Activated CD4-positive, alpha-beta memory T cell treated with anti-CD3 and anti-CD28 coated beads for 36 hours (primary cell): ENCODE measurements around the gene BLNK. TPM values are rescaled to one million over a fixed set of nuclear protein-coding genes. Genes with fewer than 3 reads are reported as not detected.
A peak's percentile ranks its signal among the peaks of the same experiment; 100 is the strongest.
"Not testable (repeated sequence)": the region's sequence is repeated elsewhere in the genome, so short reads cannot be mapped to it uniquely, and the experiment has no call there.

Source experiments
- CTCF ChIA-PET: fragments of 350-600 bp; sonication (Branson Sonifier 250); formaldehyde crosslinking; loops from one replicate; lab custom pipeline; 2021; ENCODE audit warnings: antibody characterized with exemption, inconsistent platforms; lab: Charles Lee
- POLR2A ChIA-PET: fragments of 350-600 bp; sonication (Branson Sonifier 250); formaldehyde crosslinking; loops from one replicate; lab custom pipeline; 2021; ENCODE audit warnings: antibody characterized with exemption; lab: Charles Lee
- DNase-seq: peaks from one replicate; pipeline ENCODE4 v3.0.0-alpha.2; 2020
- H3K27ac Mint-ChIP-seq: one replicate; pipeline ENCODE4 v1.8.0; 2021; ENCODE audit warnings: mixed read lengths
- H3K27me3 Mint-ChIP-seq: one replicate; pipeline ENCODE4 v1.8.0; 2021; ENCODE audit warnings: mixed read lengths
- H3K36me3 Mint-ChIP-seq: one replicate; pipeline ENCODE4 v1.8.0; 2021; ENCODE audit warnings: mixed read lengths
- H3K4me1 Mint-ChIP-seq: one replicate; pipeline ENCODE4 v1.8.0; 2021; ENCODE audit warnings: low read depth, mixed read lengths
- H3K4me3 Mint-ChIP-seq: one replicate; pipeline ENCODE4 v1.8.0; 2021; ENCODE audit warnings: mild to moderate bottlenecking, mixed read lengths
- H3K9me3 Mint-ChIP-seq: one replicate; pipeline ENCODE4 v1.8.0; 2021; ENCODE audit warnings: mixed read lengths
- intact Hi-C: fragments of 100-400 bp; cut with micrococcal nuclease; formaldehyde crosslinking; loops from one replicate; pipeline ENCODE4 v1.15.1; 2023
- total RNA-seq, 2 experiments: library from RNA; stranded (reverse); gene quantifications; one replicate each; pipeline ENCODE4 v1.2.3, GENCODE V29; 2021

BLNK gene
- total RNA-seq, 2 experiments from 2014 or later: not detected

DNA sequence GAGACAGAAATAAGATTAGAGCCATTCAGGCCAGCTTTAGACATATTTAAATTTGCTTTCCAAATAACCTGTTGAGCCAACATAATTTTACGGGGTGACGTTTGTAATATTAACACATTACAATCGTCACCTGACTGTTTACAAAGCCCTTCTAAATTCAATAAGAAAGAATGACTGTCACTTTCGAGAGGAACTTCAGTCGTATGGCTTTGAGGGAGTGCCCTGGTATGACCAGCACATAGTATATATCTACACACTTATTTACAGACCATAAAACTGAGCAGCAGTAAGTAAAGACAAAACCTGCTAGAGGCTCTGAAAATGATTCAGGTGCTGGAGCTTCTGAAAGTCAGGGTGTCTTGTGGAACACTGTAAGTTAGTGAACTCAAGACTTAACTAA is 62.4 kb downstream of the BLNK start:
- H3K27ac Mint-ChIP-seq: no peak overlapping the region
- DNase-seq: no peak
- intact Hi-C loops: no loop called here
- POLR2A ChIA-PET: no interaction called here
- peaks cover under 1% of the 10 kb centered on the region for H3K27me3 Mint-ChIP-seq
- no peaks in the 10 kb centered on the region for H3K36me3 Mint-ChIP-seq
- H3K9me3 Mint-ChIP-seq: no peaks in the 10 kb centered on the region
- no peak overlapping the region for H3K4me3 Mint-ChIP-seq
- CTCF ChIA-PET: interaction anchor here (2.6 kb wide), 1 partner anchor 21 kb away, joined by 7 read pairs; no protein-coding TSS in a partner anchor
- no peaks in the 10 kb centered on the region for H3K4me1 Mint-ChIP-seq

DNA sequence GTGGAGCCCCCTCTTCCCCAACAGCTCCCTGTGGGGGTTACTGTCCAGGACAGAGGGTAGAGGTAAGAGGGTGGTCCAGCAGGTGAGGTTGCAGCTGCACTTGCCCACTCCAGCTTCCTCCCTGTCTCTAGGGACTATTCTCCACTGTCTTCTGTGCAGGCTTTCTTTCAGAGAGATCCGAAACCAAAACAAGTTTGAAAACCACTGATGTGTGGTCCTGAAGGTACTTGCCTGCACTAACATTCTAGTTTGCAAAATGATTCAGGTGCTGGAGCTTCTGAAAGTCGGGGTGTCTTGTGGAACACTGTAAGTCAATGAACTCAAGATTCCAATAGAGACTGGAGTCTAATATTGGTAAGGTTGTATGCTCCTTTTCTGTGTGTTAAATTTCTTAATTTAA is 63.1 kb downstream of the BLNK start:
- H3K27me3 Mint-ChIP-seq: no peaks in the 10 kb centered on the region
- no peak overlapping the region for H3K27ac Mint-ChIP-seq
- CTCF ChIA-PET: interaction anchor here (1.0 to 2.9 kb wide), 2 partner anchors 22 to 191 kb away, joined by 4 to 12 read pairs; no protein-coding TSS in a partner anchor
- intact Hi-C loops: no loop called here
- H3K36me3 Mint-ChIP-seq: no peaks in the 10 kb centered on the region
- POLR2A ChIA-PET: no interaction called here
- H3K9me3 Mint-ChIP-seq: no peaks in the 10 kb centered on the region
- no peaks in the 10 kb centered on the region for H3K4me1 Mint-ChIP-seq
- H3K4me3 Mint-ChIP-seq: no peak overlapping the region
- DNase-seq: no peak

DNA sequence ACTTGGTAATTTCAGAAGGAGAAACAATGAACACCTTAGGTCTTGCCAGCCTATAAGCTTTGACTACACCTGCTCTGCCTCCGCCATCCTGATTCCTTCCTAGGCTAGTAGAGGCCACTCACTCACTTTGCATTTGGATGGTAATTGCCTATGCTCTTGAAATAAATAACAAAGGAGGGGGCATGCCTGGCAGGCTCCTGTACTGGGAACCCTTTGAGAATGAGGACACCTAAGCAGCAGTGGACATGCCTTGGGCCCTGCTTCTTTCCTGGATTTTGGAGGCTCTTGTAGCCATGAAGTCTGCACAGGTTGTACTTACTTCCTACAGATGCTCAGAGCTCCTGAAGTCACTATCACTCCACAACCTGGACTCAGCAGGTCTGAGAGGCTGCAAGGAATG is 65.8 kb downstream of the BLNK start:
- Mint-ChIP-seq H3K9me3 (no peaks in the 10 kb centered on the region), H3K27me3 (no peaks in the 10 kb centered on the region), H3K4me3 (no peak overlapping the region), H3K27ac (no peak overlapping the region), H3K4me1 (no peaks in the 10 kb centered on the region), H3K36me3 (no peaks in the 10 kb centered on the region)
- ChIA-PET CTCF (no interaction called here), POLR2A (no interaction called here)
- intact Hi-C loops: no loop called here
- no peak for DNase-seq

DNA sequence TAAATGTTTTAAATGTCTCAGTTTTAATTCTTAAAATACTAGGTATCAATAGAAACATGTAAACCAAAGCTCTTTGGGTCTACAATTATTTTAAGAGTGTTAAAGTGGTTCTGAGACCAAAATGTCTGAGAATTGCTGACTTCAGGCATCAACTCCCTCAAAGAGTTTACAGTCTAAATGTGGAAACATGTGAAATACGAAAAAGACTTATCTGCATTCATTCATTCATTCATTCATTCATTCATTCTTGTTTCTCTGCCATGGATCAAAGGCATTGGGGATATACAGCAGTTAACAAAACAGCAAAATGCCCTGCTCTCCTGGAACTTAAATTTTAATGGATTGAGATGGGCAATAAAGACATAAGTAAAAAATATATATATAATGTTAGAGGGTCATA is 69.8 kb downstream of the BLNK start:
- no peak overlapping the region for H3K4me3 Mint-ChIP-seq
- ChIA-PET CTCF (no interaction called here), POLR2A (no interaction called here)
- H3K27me3 Mint-ChIP-seq: peaks cover 2% of the 10 kb centered on the region
- intact Hi-C loops: no loop called here
- no peaks in the 10 kb centered on the region for H3K4me1 Mint-ChIP-seq
- no peak overlapping the region for H3K27ac Mint-ChIP-seq
- no peaks in the 10 kb centered on the region for H3K36me3 Mint-ChIP-seq
- no peaks in the 10 kb centered on the region for H3K9me3 Mint-ChIP-seq
- no peak for DNase-seq

DNA sequence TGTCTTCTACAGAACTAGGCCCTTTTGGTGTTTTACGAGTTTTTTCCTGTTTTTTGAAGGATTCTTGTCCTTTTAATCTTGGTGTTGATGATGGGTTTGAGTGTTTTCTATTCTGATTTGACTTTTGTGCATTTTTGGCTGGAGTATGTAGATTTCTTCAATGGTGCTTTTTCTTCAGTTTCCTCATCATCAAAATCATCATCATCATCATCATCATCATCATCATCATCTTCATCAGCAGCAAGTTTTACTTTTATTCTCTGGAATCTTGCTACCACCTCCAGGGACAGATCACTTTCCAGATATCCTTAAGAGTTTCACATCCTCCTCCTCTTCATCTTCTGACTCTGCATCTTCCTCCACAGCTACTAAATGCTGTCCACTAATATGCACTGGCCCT is 81.9 kb downstream of the BLNK start:
- DNase-seq, H3K9me3 Mint-ChIP-seq, H3K27ac Mint-ChIP-seq, CTCF ChIA-PET, H3K36me3 Mint-ChIP-seq, H3K4me3 Mint-ChIP-seq, POLR2A ChIA-PET, intact Hi-C loops, H3K4me1 Mint-ChIP-seq: not testable (repeated sequence)
- H3K27me3 Mint-ChIP-seq: peaks cover 13% of the 10 kb centered on the region

DNA sequence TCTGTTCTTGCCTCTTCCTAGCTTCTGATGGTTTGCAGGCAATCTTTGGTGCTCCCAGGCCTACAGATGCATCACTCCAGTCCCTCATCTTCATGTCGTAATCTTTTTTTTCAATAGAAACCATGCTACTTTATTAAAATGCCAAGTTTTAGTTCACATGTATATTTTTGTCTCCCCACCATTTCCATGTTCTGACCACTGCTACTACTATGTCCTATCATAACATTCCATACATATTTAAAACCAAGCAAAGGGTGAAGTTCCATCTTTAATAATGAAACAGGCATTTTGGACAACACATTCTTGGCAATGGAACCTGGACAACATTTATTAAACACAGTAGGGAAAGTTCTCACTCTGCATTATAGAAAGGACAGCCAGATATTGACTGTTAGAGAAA is 82.5 kb downstream of the BLNK start:
- Mint-ChIP-seq H3K4me3 (no peak overlapping the region), H3K27me3 (peaks cover 17% of the 10 kb centered on the region), H3K9me3 (peaks cover 11% of the 10 kb centered on the region), H3K4me1 (no peaks in the 10 kb centered on the region), H3K36me3 (no peaks in the 10 kb centered on the region), H3K27ac (no peak overlapping the region)
- ChIA-PET CTCF (no interaction called here), POLR2A (no interaction called here)
- intact Hi-C loops: no loop called here
- no peak for DNase-seq

DNA sequence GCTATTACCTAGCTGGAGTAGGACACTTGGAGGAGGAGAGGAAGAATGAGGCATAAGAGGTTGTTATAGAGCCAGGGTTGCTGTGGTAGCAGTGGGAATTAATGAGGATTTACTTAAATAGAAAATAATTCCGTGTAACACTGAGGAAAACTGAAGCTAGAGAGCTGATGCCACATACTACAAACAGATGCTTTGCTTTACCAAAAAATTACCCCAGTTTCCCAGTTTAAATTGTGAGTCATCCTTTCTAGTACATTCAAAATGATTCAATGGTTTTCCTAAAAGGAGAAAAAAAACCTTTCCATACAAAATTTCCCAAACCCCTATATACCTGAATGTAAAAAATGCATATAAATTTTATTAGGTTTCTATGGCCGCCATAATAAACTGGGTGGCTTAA is 82.9 kb downstream of the BLNK start:
- intact Hi-C loops: no loop called here
- Mint-ChIP-seq H3K27ac (no peak overlapping the region), H3K36me3 (no peaks in the 10 kb centered on the region), H3K4me1 (no peaks in the 10 kb centered on the region), H3K27me3 (peaks cover 20% of the 10 kb centered on the region), H3K9me3 (peaks cover 16% of the 10 kb centered on the region), H3K4me3 (no peak overlapping the region)
- ChIA-PET POLR2A (no interaction called here), CTCF (no interaction called here)
- no peak for DNase-seq

DNA sequence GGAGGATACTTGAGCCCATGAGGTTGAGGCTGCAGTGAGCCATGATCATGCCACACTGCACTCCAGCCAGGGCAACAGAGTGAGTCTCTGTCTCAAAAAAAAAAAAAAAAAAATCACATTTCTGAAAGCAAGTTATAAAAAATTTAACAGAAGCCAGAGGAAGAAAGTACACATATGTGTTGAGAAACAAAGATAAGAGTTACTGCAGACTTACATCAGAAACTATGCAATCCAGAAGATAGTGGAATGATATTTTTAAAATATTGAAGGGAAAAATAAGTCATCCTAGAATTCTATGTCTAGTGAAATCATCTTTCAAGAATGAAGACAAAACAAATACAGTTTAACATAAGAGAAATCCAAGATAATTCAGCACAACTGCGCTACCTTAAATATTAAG is 94.4 kb downstream of the BLNK start:
- no peaks in the 10 kb centered on the region for H3K4me1 Mint-ChIP-seq
- intact Hi-C loops: no loop called here
- H3K27ac Mint-ChIP-seq: no peak overlapping the region
- CTCF ChIA-PET: no interaction called here
- H3K9me3 Mint-ChIP-seq: peaks cover 51% of the 10 kb centered on the region
- peaks cover 1% of the 10 kb centered on the region for H3K27me3 Mint-ChIP-seq
- POLR2A ChIA-PET: no interaction called here
- DNase-seq: no peak
- H3K36me3 Mint-ChIP-seq: peaks cover 8% of the 10 kb centered on the region
- no peak overlapping the region for H3K4me3 Mint-ChIP-seq

DNA sequence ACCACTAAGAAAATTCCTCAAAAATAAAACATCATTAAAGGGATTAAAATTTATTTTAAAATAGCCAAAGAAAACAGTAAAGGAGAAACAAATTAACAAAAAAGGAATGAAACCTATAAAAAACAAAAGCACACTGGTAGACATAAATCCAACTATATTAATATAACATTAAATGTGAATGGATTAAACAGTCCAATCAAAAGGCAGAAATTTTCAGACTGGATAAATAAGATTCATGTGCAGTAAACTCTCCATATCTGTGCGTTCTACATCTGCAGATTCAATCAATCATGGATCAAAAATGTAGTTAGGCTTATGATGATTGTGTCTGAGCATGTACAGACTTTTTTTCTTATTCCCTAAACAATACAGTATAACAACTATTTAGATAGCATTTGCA is 98.7 kb downstream of the BLNK start:
- POLR2A ChIA-PET: no interaction called here
- peaks cover 14% of the 10 kb centered on the region for H3K36me3 Mint-ChIP-seq
- peaks cover 70% of the 10 kb centered on the region for H3K9me3 Mint-ChIP-seq
- DNase-seq: no peak
- H3K4me3 Mint-ChIP-seq: no peak overlapping the region
- no peak overlapping the region for H3K27ac Mint-ChIP-seq
- H3K27me3 Mint-ChIP-seq: no peaks in the 10 kb centered on the region
- intact Hi-C loops: no loop called here
- H3K4me1 Mint-ChIP-seq: no peaks in the 10 kb centered on the region
- CTCF ChIA-PET: no interaction called here

DNA sequence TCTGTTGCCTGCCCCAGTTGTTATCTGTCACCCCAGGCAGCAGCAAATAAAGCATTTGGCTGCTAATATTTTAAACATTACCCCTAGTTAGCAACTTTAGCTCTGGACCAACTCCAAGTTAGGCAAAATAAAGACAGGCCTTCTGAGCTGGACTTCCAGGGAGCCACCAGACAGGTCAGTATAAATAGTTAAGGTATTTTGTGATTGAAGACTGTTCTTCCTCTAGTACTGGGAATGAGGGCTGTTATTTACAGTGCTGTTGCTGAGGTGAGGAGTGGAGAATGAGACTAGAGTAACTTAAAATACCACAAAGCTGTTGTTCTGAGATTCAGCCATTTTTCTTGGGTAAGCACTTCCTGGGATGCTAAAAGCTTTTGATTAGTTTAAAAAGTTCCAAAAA is 101.1 kb downstream of the BLNK start:
- H3K4me3 Mint-ChIP-seq: no peak overlapping the region
- no peak overlapping the region for H3K27ac Mint-ChIP-seq
- DNase-seq: no peak
- ChIA-PET POLR2A (no interaction called here), CTCF (no interaction called here)
- intact Hi-C loops: no loop called here
- H3K27me3 Mint-ChIP-seq: no peaks in the 10 kb centered on the region
- H3K4me1 Mint-ChIP-seq: no peaks in the 10 kb centered on the region
- H3K36me3 Mint-ChIP-seq: peaks cover 27% of the 10 kb centered on the region
- peaks cover 75% of the 10 kb centered on the region for H3K9me3 Mint-ChIP-seq

DNA sequence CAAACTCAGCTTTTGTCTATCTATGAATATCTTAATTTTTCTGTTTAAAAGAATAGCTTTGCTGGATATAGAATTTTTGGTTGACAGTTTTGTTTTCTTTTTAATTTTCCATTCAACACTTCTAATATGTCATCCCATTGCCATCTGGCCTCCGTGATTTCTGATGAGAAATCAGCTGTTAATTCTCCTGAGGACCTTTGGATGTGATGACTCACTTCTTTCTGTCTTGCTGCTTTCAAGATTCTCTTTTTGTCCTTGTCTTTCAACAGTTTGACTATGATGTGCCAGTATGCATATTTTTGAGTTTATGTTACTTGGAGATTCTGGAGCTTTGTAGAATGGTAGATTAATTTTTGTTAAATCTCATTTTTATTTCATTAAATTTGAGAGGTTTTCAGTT is 102.8 kb downstream of the BLNK start:
- H3K4me1 Mint-ChIP-seq: no peaks in the 10 kb centered on the region
- H3K36me3 Mint-ChIP-seq: peaks cover 24% of the 10 kb centered on the region
- H3K27me3 Mint-ChIP-seq: no peaks in the 10 kb centered on the region
- CTCF ChIA-PET: interaction anchor here (1.1 kb wide), 1 partner anchor 61 kb away, joined by 4 read pairs; no protein-coding TSS in a partner anchor
- intact Hi-C loops: no loop called here
- H3K4me3 Mint-ChIP-seq: no peak overlapping the region
- DNase-seq: no peak
- H3K27ac Mint-ChIP-seq: no peak overlapping the region
- peaks cover 65% of the 10 kb centered on the region for H3K9me3 Mint-ChIP-seq
- POLR2A ChIA-PET: no interaction called here

DNA sequence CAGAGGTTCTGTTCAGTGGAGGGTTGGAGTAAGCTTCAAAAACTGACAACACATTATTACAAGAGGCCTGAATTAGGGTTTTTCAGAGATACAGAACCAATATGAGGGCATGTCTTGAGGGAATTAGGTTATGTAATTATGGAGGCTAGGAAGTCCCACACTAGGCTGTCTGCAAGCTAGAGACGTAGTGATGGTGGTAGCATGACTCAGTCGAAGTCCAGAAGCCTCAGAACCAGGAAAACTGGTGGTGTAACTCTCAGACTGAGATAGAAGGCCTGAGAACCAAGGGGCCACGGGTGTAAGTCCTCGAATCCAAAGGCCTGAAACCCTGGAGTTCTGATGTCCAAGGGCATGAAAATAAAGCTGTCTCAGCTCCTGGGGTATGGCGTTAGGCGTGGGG is 105.6 kb downstream of the BLNK start:
- no peak for DNase-seq
- H3K27me3 Mint-ChIP-seq: no peaks in the 10 kb centered on the region
- intact Hi-C loops: no loop called here
- no peaks in the 10 kb centered on the region for H3K4me1 Mint-ChIP-seq
- ChIA-PET POLR2A (no interaction called here), CTCF (no interaction called here)
- no peak overlapping the region for H3K4me3 Mint-ChIP-seq
- H3K9me3 Mint-ChIP-seq: peaks cover 52% of the 10 kb centered on the region
- no peak overlapping the region for H3K27ac Mint-ChIP-seq
- peaks cover 37% of the 10 kb centered on the region for H3K36me3 Mint-ChIP-seq

DNA sequence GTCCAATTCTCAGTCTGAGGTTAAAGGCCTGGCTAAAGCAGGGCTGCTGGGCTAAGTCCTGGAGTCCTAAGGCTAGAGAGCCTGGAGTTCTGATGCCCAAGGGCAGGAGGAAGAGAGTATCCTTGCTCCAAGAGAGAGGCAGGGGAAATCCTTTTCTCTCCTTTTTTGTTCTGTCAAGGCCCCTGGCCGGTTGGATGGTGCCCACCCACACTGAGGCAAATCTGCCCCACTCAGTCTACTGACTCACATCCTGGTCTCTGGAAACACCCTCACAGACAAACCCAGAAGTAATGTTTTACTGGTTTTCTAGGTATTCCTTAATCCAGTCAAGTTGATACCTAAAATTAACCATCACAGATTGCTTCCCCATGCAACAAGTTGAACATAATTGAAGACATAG is 118.3 kb downstream of the BLNK start:
- Mint-ChIP-seq H3K4me1 (peaks cover 8% of the 10 kb centered on the region), H3K36me3 (peaks cover 70% of the 10 kb centered on the region), H3K4me3 (no peak overlapping the region), H3K27ac (no peak overlapping the region), H3K27me3 (no peaks in the 10 kb centered on the region), H3K9me3 (peaks cover 4% of the 10 kb centered on the region)
- ChIA-PET POLR2A (no interaction called here), CTCF (no interaction called here)
- intact Hi-C loops: no loop called here
- peak; percentile 22 for DNase-seq
